HG02798 (cell line): ENCODE results near the gene HDHD5.
"Not testable (repeated sequence)": the region's sequence is repeated elsewhere in the genome, so short reads cannot be mapped to it uniquely, and the experiment has no call there.

Source experiments
- ATAC-seq: cut with Tn5 transposase; IDR thresholded peaks from one replicate; pipeline ENCODE4 v1.9.1; 2021; ENCODE audit warnings: mild to moderate bottlenecking; ENCODE audit not compliant: unreplicated experiment, poor library complexity

Gene HDHD5

DNA sequence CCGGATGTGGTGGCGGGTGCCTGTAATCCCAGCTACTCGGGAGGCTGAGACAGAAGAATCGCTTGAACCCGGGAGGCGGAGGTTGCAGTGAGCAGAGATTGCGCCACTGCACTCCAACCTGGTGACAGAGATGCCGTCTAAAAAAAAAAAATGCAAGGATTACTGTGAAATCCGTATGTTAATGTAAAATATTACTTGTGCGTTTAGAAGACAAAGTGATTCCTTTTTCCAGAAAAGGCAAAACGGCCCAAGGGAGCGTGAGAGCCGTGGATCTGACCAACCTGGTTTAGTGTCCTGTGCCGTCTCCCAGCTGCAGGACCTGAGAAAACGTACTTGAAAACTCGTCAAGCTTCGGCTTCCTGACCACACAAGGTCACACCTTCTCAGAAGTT, 905 bp downstream of the HDHD5 start:
- no peak for ATAC-seq

- no peak for ATAC-seq
Measured at GRCh38 chr22:17157714-17158113, 1.4 kb downstream of the HDHD5 start.

- ATAC-seq: no peak
Measured at GRCh38 chr22:17155941-17156340, 3.1 kb downstream of the HDHD5 start.

- ATAC-seq: no peak
Measured at GRCh38 chr22:17152971-17153370, 6.1 kb downstream of the HDHD5 start.

GRCh38 chr22:17152340-17152739, 6.7 kb downstream of the HDHD5 start:
- no peak for ATAC-seq

DNA sequence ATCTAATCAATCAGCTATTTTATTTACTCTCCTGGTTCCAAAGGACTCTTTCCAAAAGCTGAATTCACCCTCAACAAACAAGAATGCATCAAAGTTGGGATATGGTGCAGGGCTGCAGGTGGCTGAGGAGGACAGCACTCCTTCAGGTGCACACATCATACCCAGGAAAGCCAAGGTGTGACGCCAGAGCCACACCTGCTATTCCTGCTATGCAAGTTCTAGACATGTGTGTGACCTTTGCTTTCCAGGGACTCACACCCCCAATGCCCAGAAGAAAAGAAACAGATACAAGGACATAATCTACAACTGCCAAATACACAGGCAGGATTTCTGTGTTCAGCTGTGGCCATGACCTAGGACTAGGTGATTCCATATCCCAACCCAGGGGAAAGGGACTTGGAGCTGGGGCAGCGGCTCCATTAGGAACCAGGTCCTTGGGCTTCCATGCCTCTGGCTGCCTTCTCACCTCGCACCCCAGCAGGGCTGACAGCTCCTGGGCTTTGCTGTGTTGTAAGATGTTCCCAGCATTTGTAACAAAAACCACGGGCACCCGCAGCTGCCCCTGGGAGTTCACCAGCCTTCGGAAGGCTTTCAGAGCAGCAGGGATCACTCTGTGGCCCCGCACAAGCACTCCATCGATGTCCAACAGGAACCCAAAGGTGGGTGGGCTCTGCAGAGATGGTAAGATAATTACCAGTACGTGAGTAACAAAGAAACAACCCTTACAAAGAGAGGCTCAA, 9.8 kb downstream of the HDHD5 start:
- ATAC-seq: no peak

- ATAC-seq: not testable (repeated sequence)
Measured at GRCh38 chr22:17147458-17147857, 11.6 kb downstream of the HDHD5 start.

DNA sequence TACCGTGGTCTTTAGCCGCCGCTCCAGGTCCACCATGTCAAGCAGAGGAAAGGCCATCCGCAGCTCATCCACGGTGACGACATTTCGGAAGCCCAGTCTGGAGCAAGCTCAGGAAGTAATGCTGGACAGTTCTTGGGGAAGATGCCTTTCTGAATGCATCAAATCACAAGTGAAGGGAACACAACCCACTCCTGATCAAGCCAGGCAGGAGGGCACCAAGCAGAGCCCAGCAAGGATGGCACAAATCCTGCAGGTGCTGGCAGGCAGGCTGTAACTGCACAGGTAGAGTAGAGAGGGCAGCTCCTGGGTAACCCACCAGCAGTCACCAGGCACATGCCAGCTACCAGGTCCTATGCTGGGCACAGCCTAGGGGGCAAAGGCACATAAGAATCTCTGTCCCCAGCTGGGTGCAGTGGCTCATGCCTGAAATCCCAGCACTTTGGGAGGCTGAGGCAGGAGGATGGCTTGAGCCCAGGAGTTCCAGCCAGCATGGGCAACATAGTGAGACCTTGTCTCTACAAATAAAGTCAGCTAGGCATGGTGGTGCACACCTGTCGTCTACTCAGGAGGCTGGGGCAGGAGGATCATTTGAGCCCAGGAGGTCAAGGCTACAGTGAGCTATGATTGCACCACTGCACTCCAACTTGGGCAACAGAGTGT, 13.9 kb downstream of the HDHD5 start:
- ATAC-seq: no peak

- no peak for ATAC-seq
Measured at GRCh38 chr22:17143826-17144225, 15.3 kb downstream of the HDHD5 start.

DNA sequence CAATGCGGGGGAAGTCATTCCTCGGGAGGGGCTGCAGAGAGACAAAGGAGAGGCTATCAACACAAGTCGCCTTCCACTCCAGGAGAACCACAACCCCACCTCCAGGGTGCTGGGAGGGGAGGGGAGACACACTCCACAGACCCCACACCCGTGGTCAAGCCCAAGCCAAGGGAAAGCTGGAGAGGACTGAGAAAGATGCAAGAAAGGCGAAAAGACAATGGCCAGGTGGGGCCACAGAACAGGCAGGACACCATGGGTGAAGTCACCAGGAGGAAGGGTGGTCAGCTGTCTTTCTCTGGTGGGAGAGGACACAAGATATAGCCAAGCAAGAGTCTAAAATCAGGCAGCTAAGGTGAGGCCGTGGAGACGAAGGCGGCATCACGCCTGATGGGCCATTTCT, 16.0 kb downstream of the HDHD5 start:
- no peak for ATAC-seq

- ATAC-seq: no peak
Measured at GRCh38 chr22:17140826-17141766, 18.0 kb downstream of the HDHD5 start.

- no peak for ATAC-seq
Measured at GRCh38 chr22:17140022-17140421, 19.1 kb downstream of the HDHD5 start.

DNA sequence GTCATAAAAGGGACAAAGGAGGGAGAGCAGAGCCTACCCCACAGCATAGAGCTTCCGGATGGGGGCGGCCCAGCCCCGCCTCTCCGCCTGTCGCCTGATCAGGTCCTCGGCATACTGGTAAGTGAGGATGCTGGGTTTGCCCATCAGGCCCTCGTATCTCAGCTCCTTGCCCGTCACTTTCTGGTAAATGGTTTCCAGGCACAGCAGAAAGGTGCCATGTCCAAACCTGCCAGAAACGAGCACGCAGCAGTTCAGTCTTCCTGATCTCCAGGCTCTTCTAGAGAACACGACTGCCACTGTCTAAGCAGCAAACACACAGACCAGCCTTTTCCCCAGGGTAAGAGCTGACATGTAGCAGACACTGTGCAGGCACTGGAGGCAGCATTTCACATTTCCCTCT, 20.6 kb downstream of the HDHD5 start:
- no peak for ATAC-seq

- no peak for ATAC-seq
Measured at GRCh38 chr22:17137861-17138425, 21.1 kb downstream of the HDHD5 start.

- no peak for ATAC-seq
Measured at GRCh38 chr22:17137170-17137569, 21.9 kb downstream of the HDHD5 start.

- ATAC-seq: no peak
Measured at GRCh38 chr22:17135153-17135760, 23.8 kb downstream of the HDHD5 start.

GRCh38 chr22:17133137-17133536, 25.9 kb downstream of the HDHD5 start:
- no peak for ATAC-seq

GRCh38 chr22:17132112-17132511, 27.0 kb downstream of the HDHD5 start:
- ATAC-seq: no peak

- no peak for ATAC-seq
Measured at GRCh38 chr22:17131686-17132085, 27.4 kb downstream of the HDHD5 start.

DNA sequence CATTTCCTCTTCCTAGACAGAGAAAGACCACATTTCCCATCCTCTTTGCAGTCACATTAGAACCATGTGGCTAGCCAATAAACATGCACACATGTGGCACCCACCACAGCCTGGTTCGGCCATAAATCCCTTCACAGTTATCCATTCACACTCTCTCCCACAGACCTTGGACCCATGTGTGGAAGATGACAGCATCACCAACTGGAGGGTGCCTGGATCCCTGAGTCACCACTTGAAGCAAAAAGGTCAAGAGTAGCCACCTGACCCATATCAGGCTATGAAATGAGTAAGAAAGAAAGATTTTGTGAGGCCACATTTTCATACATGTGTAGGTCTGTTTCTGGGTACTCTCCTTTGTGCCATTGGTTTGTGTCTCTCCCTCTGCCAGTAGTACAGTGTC, 28.9 kb downstream of the HDHD5 start:
- ATAC-seq: no peak
